Endothelial cell of umbilical vein (primary cell): ENCODE data around the gene EEF1AKMT1. TPM values are rescaled to one million over a fixed set of nuclear protein-coding genes. Genes with fewer than 3 reads are reported as not detected.

Source experiments
- BruUV-seq: library from RNA; stranded (reverse); fragments of 400-500 nt; replicated peaks from 2 replicates; lab custom pipeline; 2021; lab: Mats Ljungman, UMichigan
- CTCF ChIA-PET: fragments of 300-600, 350-600 bp; sonication (Branson Sonifier 250); formaldehyde crosslinking; loops from one replicate; lab custom pipeline; 2021; ENCODE audit warnings: antibody characterized with exemption, inconsistent platforms; lab: Charles Lee
- POLR2A ChIA-PET: fragments of 300-600, 350-600 bp; sonication (Branson Sonifier 250); formaldehyde crosslinking; loops from one replicate; lab custom pipeline; 2021; ENCODE audit warnings: antibody characterized with exemption, inconsistent platforms; lab: Charles Lee
- DNase-seq: peaks from one replicate; pipeline ENCODE4 v3.0.0-alpha.2; 2011; ENCODE audit warnings: low read depth, low spot score
- FAIRE-seq: peaks from 2 replicates; lab custom pipeline; 2011; peaks lifted over from hg19 to GRCh38; lab: Jason Lieb, UNC
- H2AFZ ChIP-seq: 2 replicates; pipeline ENCODE4 v1.6.0; 2012; ENCODE audit warnings: low read depth, low read length, control low read depth, inconsistent platforms
- H3K27ac ChIP-seq: 2 replicates; pipeline ENCODE4 v1.5.1; 2011; ENCODE audit warnings: low read depth, mild to moderate bottlenecking, control low read depth, low read length, moderate library complexity; ENCODE audit not compliant: insufficient read depth
- H3K27me3 ChIP-seq, 2 experiments: 2 replicates each; pipeline versions ENCODE4 v1.6.0 to v1.6.1; 2011; ENCODE audit warnings: low read length in 2 of 2, mixed read lengths in 1 of 2; ENCODE audit not compliant: control insufficient read depth in 2 of 2, insufficient read depth in 2 of 2
- H3K36me3 ChIP-seq, 2 experiments: 2 replicates in 1 of 2; 3 replicates in 1 of 2; pipeline ENCODE4 v1.5.1; 2011; ENCODE audit warnings: low read length in 2 of 2, mild to moderate bottlenecking in 1 of 2, moderate library complexity in 1 of 2; ENCODE audit not compliant: control insufficient read depth in 2 of 2, insufficient read depth in 2 of 2; ENCODE audit errors: extremely low read depth in 1 of 2
- H3K4me1 ChIP-seq: 3 replicates; pipeline ENCODE4 v1.5.1; 2011; ENCODE audit warnings: mild to moderate bottlenecking, low read length; ENCODE audit not compliant: control insufficient read depth, insufficient read depth; ENCODE audit errors: extremely low read depth
- H3K4me2 ChIP-seq: 2 replicates; pipeline ENCODE4 v1.6.1; 2011; ENCODE audit warnings: low read length, control low read depth, mixed read lengths; ENCODE audit not compliant: insufficient read depth
- H3K4me3 ChIP-seq, 3 experiments: fragments of 200-600 bp in 1 of 3; sonication (generic), shearing (Covaris generic) in 1 of 3; replicated peaks in 1 of 3; 2 replicates each; pipeline ENCODE4 v1.5.1; 2011 to 2016; ENCODE audit warnings: control low read depth in 3 of 3, low read length in 3 of 3, mild to moderate bottlenecking in 2 of 3, inconsistent platforms in 1 of 3, low read depth in 1 of 3, moderate library complexity in 1 of 3; ENCODE audit not compliant: insufficient read depth in 1 of 3
- H3K79me2 ChIP-seq: 2 replicates; pipeline ENCODE4 v1.6.0; 2012; ENCODE audit warnings: low read length, inconsistent platforms; ENCODE audit not compliant: control insufficient read depth, insufficient read depth
- H3K9ac ChIP-seq: replicated peaks from 2 replicates; pipeline ENCODE3; 2011; ENCODE audit warnings: low read length, control low read depth; ENCODE audit not compliant: insufficient read depth; ENCODE audit errors: extremely low read depth
- H3K9me1 ChIP-seq: replicated peaks from 3 replicates; pipeline ENCODE4 v1.6.0; 2011; ENCODE audit warnings: mild to moderate bottlenecking, low read length; ENCODE audit not compliant: control insufficient read depth, insufficient read depth; ENCODE audit errors: extremely low read depth
- H3K9me3 ChIP-seq: replicated peaks from 2 replicates; pipeline ENCODE4 v1.5.1; 2012; ENCODE audit warnings: low read length, inconsistent platforms; ENCODE audit not compliant: control insufficient read depth, insufficient read depth
- H4K20me1 ChIP-seq: replicated peaks from 2 replicates; pipeline ENCODE3; 2011; ENCODE audit warnings: mild to moderate bottlenecking, low read length; ENCODE audit not compliant: control insufficient read depth, insufficient read depth; ENCODE audit errors: extremely low read depth
- EZH2 ChIP-seq: IDR thresholded peaks from 2 replicates; pipeline ENCODE4 v1.6.1; 2012; ENCODE audit warnings: borderline replicate concordance, low read depth, mild to moderate bottlenecking, moderate library complexity, low read length, inconsistent platforms; ENCODE audit not compliant: severe bottlenecking
- FOS ChIP-seq: IDR thresholded peaks from 2 replicates; pipeline ENCODE4 v1.6.1; 2011; ENCODE audit warnings: mild to moderate bottlenecking, low read length, moderate library complexity, borderline replicate concordance; ENCODE audit not compliant: insufficient read depth
- GATA2 ChIP-seq: IDR thresholded peaks from 2 replicates; pipeline ENCODE4 v1.7.0; 2011; ENCODE audit warnings: low read depth, mild to moderate bottlenecking, moderate library complexity, mixed read lengths, low read length; ENCODE audit not compliant: insufficient read length, insufficient read depth
- JUN ChIP-seq: IDR thresholded peaks from 2 replicates; pipeline ENCODE4 v1.6.1; 2011; ENCODE audit warnings: borderline replicate concordance, low read depth; ENCODE audit not compliant: insufficient read length, insufficient read depth
- MAX ChIP-seq: IDR thresholded peaks from 2 replicates; pipeline ENCODE4 v1.6.1; 2011; ENCODE audit not compliant: insufficient read depth, insufficient read length
- MYC ChIP-seq: IDR thresholded peaks from one replicate; pipeline ENCODE4 v1.6.1; 2011; ENCODE audit warnings: mild to moderate bottlenecking, low read depth, low read length
- POLR2A ChIP-seq: IDR thresholded peaks from 2 replicates; pipeline ENCODE4 v1.6.1; 2012; ENCODE audit warnings: low read depth, mild to moderate bottlenecking, control low read depth, low read length
- POLR2AphosphoS5 ChIP-seq: IDR thresholded peaks from 2 replicates; pipeline ENCODE4 v1.6.1; 2012; ENCODE audit warnings: low read depth, mild to moderate bottlenecking, control low read depth, low read length, moderate library complexity; ENCODE audit not compliant: insufficient read depth
- dilution Hi-C: fragments of 300-500 bp; cut with MboI; formaldehyde crosslinking; loops from one replicate; pipeline ENCODE4 v1.15.0; 2019; ENCODE audit warnings: low sequenced_read_pairs; ENCODE audit not compliant: extremely low pct_ligation_motif_present
- intact Hi-C: fragments of 100-400 bp; cut with micrococcal nuclease; formaldehyde crosslinking; loops from one replicate; pipeline ENCODE4 v1.10.0; 2022
- polyA plus RNA-seq, 4 experiments: library from polyadenylated mRNA; depleted of rRNA in 3 of 4; stranded (reverse) in 3 of 4; unstranded in 1 of 4; fragments of >200 nt; gene quantifications; 2 replicates each; pipeline versions ENCODE4 v1.2.1 to v1.2.3, GENCODE V29; 2011 to 2012; ENCODE audit warnings: missing spikeins in 1 of 4
- total RNA-seq: library from RNA; stranded (reverse); gene quantifications from 2 replicates; pipeline ENCODE4 v1.2.3, GENCODE V29; 2021
- TF ChIP-seq, protein P1 (sequence below), 2 donors: IDR thresholded peaks; 1 replicate in 1 of 2; 2 replicates in 1 of 2; pipeline ENCODE4 v1.5.1; 2011; ENCODE audit warnings: low read length in 2 of 2, mild to moderate bottlenecking in 2 of 2, moderate library complexity in 2 of 2, control low read depth in 1 of 2, inconsistent platforms in 1 of 2, low read depth in 1 of 2; ENCODE audit not compliant: insufficient read depth in 1 of 2; ENCODE audit errors: extremely low read depth in 1 of 2

The EEF1AKMT1 gene
- total and polyA plus RNA-seq, 2 donors (not counting 3 experiments of a cell fraction or from before 2014, with no cell fraction given) = 9.0 to 11.1 TPM

DNA sequence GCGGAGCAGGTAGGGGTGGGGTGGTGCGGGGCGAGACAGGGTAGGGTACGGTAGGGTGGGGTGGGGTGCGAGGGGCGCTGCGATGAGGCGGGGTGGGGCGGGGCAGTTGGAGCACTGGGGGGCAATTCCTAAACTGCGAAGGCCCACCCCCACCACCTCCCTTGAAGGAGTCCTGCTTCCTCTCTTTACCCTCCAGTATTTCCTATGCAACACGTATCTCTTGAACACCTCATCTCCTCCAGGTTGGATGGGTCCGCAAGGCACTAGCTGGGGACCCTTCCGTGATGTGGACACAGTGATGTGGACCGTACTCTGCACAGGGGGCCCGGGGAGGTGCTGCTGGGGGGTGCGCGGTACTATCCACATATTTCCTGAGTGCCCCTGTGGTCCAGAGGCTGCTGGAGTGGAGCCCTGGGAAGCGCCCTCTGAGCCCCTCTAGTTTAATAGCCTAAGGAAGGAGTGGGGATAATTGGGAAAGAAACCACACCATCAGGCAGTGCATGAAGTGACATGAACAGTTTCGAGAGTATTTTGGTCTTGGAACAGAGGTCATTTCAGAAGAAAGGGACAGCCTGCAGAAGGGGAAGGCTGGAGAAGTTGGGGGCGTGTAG is 69.2 kb downstream of the EEF1AKMT1 start:
- ChIA-PET CTCF (interaction anchor here (0.7 to 9.5 kb wide), 26 partner anchors 10 to 507 kb away, joined by 3 to 92 read pairs (median 4); no protein-coding TSS in a partner anchor), POLR2A (interaction anchor here (1.1 kb wide), 1 partner anchor 10 kb away, joined by 3 read pairs; no protein-coding TSS in a partner anchor)
- no peak overlapping the region for H3K4me2 ChIP-seq
- no peak overlapping the region for H3K9ac ChIP-seq
- no peaks in the 10 kb centered on the region for H3K79me2 ChIP-seq
- H3K36me3 ChIP-seq = no peaks in the 10 kb centered on the region
- H3K9me3 ChIP-seq = no peaks in the 10 kb centered on the region
- no peak overlapping the region for H3K27ac ChIP-seq
- H3K4me3 ChIP-seq = peak overlapping the region in 1 of 3 experiments; percentile 52
- no peak for TF ChIP-seq FOS
- TF ChIP-seq, protein P1, sequence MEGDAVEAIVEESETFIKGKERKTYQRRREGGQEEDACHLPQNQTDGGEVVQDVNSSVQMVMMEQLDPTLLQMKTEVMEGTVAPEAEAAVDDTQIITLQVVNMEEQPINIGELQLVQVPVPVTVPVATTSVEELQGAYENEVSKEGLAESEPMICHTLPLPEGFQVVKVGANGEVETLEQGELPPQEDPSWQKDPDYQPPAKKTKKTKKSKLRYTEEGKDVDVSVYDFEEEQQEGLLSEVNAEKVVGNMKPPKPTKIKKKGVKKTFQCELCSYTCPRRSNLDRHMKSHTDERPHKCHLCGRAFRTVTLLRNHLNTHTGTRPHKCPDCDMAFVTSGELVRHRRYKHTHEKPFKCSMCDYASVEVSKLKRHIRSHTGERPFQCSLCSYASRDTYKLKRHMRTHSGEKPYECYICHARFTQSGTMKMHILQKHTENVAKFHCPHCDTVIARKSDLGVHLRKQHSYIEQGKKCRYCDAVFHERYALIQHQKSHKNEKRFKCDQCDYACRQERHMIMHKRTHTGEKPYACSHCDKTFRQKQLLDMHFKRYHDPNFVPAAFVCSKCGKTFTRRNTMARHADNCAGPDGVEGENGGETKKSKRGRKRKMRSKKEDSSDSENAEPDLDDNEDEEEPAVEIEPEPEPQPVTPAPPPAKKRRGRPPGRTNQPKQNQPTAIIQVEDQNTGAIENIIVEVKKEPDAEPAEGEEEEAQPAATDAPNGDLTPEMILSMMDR (IDR thresholded peaks at IDR 0.05; ENCODE audit: extremely low read depth in 1 of 2, insufficient read depth in 1 of 2, low read depth in 1 of 2, low read length in 2 of 2) = no peak
- no peak for TF ChIP-seq GATA2
- TF ChIP-seq MAX = no peak
- no peak for TF ChIP-seq EZH2
- TF ChIP-seq JUN = no peak
- no peak for TF ChIP-seq POLR2AphosphoS5
- no peak for TF ChIP-seq MYC
- no peak for TF ChIP-seq POLR2A
- H2AFZ ChIP-seq = peak overlapping the region; percentile 47
- peaks cover 13% of the 10 kb centered on the region for H3K4me1 ChIP-seq
- H3K9me1 ChIP-seq = no peaks in the 10 kb centered on the region
- no peaks in the 10 kb centered on the region for H3K27me3 ChIP-seq
- no TSS peak for BruUV-seq
- DNase-seq (no peak), FAIRE-seq (no peak)
- intact Hi-C loops = loop anchor here (1.0 to 10.0 kb wide), 2 partner anchors 180 to 209 kb away; partner anchors contain the start of gene CRYL1
- dilution Hi-C loops = no loop called here
- H4K20me1 ChIP-seq = no peaks in the 10 kb centered on the region
